EH (cell line): ENCODE results near the gene PLBD1.

Experiments
- DNase-seq: peaks from one replicate; pipeline ENCODE4 v3.0.0-alpha.2; 2015; ENCODE audit warnings: low read depth

Gene PLBD1

GRCh38 chr12:14567351-14568162 is at the start of gene PLBD1:
PLBD1 (minus strand) TSS chr12:14567883; CDS start chr12:14567696, 187 bp downstream.
- DNase-seq, result peak; percentile 16

- no peak for DNase-seq
Observed at GRCh38 chr12:14614704-14615121, 47.0 kb upstream of the PLBD1 start.

GRCh38 chr12:14613718-14614117 is 46.0 kb upstream of the PLBD1 start:
- no peak for DNase-seq

- no peak for DNase-seq
Observed at GRCh38 chr12:14612898-14613445, 45.3 kb upstream of the PLBD1 start.

- no peak for DNase-seq
Observed at GRCh38 chr12:14612250-14612649, 44.6 kb upstream of the PLBD1 start.

- no peak for DNase-seq
Observed at GRCh38 chr12:14611640-14612203, 44.0 kb upstream of the PLBD1 start.

GRCh38 chr12:14607568-14607967 is 39.9 kb upstream of the PLBD1 start:
- no peak for DNase-seq

GRCh38 chr12:14605401-14605989 is 37.8 kb upstream of the PLBD1 start:
- DNase-seq, result no peak

- DNase-seq, result no peak
Observed at GRCh38 chr12:14601692-14602478, 34.2 kb upstream of the PLBD1 start.

GRCh38 chr12:14597480-14597879 is 29.8 kb upstream of the PLBD1 start:
- no peak for DNase-seq

- no peak for DNase-seq
Observed at GRCh38 chr12:14591719-14592118, 24.0 kb upstream of the PLBD1 start.

GRCh38 chr12:14589169-14590004 is 21.7 kb upstream of the PLBD1 start:
- no peak for DNase-seq

- no peak for DNase-seq
Observed at GRCh38 chr12:14588571-14588970, 20.9 kb upstream of the PLBD1 start.

GRCh38 chr12:14578646-14579045 is 11.0 kb upstream of the PLBD1 start:
- DNase-seq, result no peak

GRCh38 chr12:14577344-14577743 is 9.7 kb upstream of the PLBD1 start:
- no peak for DNase-seq

GRCh38 chr12:14576896-14577295 is 9.2 kb upstream of the PLBD1 start:
- DNase-seq, result no peak

GRCh38 chr12:14575585-14575984 is 7.9 kb upstream of the PLBD1 start:
- no peak for DNase-seq

GRCh38 chr12:14573118-14573517 is 5.4 kb upstream of the PLBD1 start:
- DNase-seq, result no peak

- DNase-seq, result no peak
Observed at GRCh38 chr12:14572401-14572800, 4.7 kb upstream of the PLBD1 start.

GRCh38 chr12:14571779-14572178 is 4.1 kb upstream of the PLBD1 start:
- no peak for DNase-seq

GRCh38 chr12:14570231-14570630 is 2.5 kb upstream of the PLBD1 start:
- DNase-seq, result no peak
